HG03097 (cell line): ENCODE data around the gene TCHHL1.

Experiments
- ATAC-seq: cut with Tn5 transposase; IDR thresholded peaks from one replicate; pipeline ENCODE4 v1.9.1; 2021; ENCODE audit not compliant: unreplicated experiment, low FRiP score

Gene TCHHL1

GRCh38 chr1:152089014-152089674 is at the start of gene TCHHL1:
TCHHL1 (minus strand) TSS chr1:152089064; CDS start chr1:152088143, 921 bp downstream.
- no peak for ATAC-seq

- no peak for ATAC-seq
Observed at GRCh38 chr1:152137215-152137614, 48.4 kb upstream of the TCHHL1 start.

- ATAC-seq: no peak
Observed at GRCh38 chr1:152130186-152130585, 41.3 kb upstream of the TCHHL1 start.

GRCh38 chr1:152127673-152128072 is 38.8 kb upstream of the TCHHL1 start:
- ATAC-seq: no peak

GRCh38 chr1:152125834-152126443 is 37.1 kb upstream of the TCHHL1 start:
- no peak for ATAC-seq

- ATAC-seq: no peak
Observed at GRCh38 chr1:152118915-152119314, 30.1 kb upstream of the TCHHL1 start.

- no peak for ATAC-seq
Observed at GRCh38 chr1:152115344-152115743, 26.5 kb upstream of the TCHHL1 start, which contains the start of gene TCHH. TCHH (minus strand) TSS chr1:152115444; CDS start chr1:152114080, 1,364 bp downstream.

- no peak for ATAC-seq
Observed at GRCh38 chr1:152112885-152113432, 24.1 kb upstream of the TCHHL1 start.

- ATAC-seq: no peak
Observed at GRCh38 chr1:152112101-152112884, 23.4 kb upstream of the TCHHL1 start.

- no peak for ATAC-seq
Observed at GRCh38 chr1:152111515-152111968, 22.7 kb upstream of the TCHHL1 start.

GRCh38 chr1:152110860-152111514 is 22.1 kb upstream of the TCHHL1 start:
- no peak for ATAC-seq

- no peak for ATAC-seq
Observed at GRCh38 chr1:152110365-152110859, 21.5 kb upstream of the TCHHL1 start.

GRCh38 chr1:152109998-152110294 is 21.1 kb upstream of the TCHHL1 start:
- no peak for ATAC-seq

- ATAC-seq: no peak
Observed at GRCh38 chr1:152109231-152109997, 20.6 kb upstream of the TCHHL1 start.

- no peak for ATAC-seq
Observed at GRCh38 chr1:152108882-152109222, 20.0 kb upstream of the TCHHL1 start.

GRCh38 chr1:152107984-152108881 is 19.4 kb upstream of the TCHHL1 start:
- ATAC-seq: no peak

GRCh38 chr1:152107031-152107983 is 18.4 kb upstream of the TCHHL1 start:
- no peak for ATAC-seq

- no peak for ATAC-seq
Observed at GRCh38 chr1:152104854-152105253, 16.0 kb upstream of the TCHHL1 start.
